ENCODE measurements around the gene ANGPTL2.

Gene ANGPTL2

DNA sequence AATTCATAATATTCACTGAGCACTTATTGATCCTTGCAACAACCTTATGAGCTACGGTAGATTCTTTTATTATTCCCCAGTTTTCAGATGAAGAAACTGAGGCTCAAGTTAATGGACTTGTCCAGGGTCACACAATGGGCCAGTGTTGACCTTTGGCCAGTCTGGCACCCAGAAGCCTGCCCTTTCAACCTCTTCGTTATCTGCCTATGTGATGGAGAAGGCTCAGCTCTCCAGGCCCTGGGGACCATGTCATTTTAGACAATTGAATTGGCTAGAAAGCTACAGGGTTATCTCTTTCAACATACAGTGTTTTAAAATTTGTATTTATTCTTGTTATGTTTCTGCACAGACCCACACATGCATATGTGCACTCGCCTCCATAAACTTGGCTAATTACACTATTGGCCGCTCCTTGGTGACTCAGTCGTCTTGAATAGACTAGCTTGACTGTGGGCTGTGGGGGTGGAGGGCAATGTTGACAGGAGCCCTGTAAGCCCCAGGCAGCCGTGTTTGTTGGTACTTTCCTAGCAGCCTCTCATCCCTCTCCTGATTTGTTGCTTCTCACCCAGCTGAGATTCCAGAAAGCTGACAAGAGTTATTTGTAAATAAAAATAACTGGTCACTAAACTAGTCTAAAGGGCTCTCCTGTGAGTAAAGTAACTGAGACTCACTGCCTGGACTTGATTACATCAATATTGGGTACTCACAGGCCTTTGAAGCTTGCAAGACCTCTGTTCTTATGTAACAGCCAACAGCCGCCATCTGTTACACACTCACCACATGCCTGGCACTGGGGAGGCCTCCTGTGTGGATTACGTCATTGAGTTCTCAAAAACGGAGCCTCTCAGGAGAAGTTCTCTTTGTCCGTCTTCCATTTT, 8.5 kb upstream of the ANGPTL2 start:
- H3K27ac ChIP-seq (ENCODE audit: insufficient read depth, low read length, poor library complexity, severe bottlenecking) = no peak overlapping the region

DNA sequence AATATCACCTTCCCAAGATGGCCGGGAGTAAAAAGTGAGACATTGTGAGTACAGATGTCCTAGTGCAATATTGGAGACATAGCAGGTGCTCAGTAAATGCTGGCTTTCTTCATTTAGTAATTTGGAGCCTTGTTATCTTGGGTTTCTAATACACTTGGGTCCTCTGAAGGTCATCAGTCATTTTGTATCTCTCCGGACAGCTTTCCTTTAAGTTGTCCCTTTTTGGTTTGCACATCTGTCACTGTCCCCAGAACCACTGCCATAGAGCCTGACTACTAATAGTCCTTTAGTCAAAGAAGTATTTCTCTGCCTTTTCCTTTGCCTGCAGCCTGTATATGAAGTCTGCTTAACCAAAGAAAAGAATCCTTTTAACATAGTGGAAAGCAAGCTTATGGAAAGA, 7.8 kb upstream of the ANGPTL2 start:
- no peaks in the 10 kb centered on the region for H3K27me3 ChIP-seq (replicated peaks; ENCODE audit: control insufficient read depth, insufficient read depth, low read length, poor library complexity, severe bottlenecking)
- no peaks in the 10 kb centered on the region for H3K4me1 ChIP-seq (ENCODE audit: control insufficient read depth, insufficient read depth, low read length, poor library complexity, severe bottlenecking)
- no peak overlapping the region for H3K27ac ChIP-seq (ENCODE audit: insufficient read depth, low read length, poor library complexity, severe bottlenecking)
- no peaks in the 10 kb centered on the region for H3K9me3 ChIP-seq (ENCODE audit: control insufficient read depth, low read length)
- H3K36me3 ChIP-seq (ENCODE audit: control insufficient read depth, insufficient read depth, low read length) = no peaks in the 10 kb centered on the region
- no peak overlapping the region for H3K4me3 ChIP-seq (ENCODE audit: insufficient read depth, low read depth, low read length, poor library complexity, severe bottlenecking)
- no peak for DNase-seq

More for the DNA sequence above, 8.5 kb upstream of the ANGPTL2 start:
- no peak for DNase-seq
- no peaks in the 10 kb centered on the region for H3K36me3 ChIP-seq (ENCODE audit: control insufficient read depth, insufficient read depth, low read length)
- no peaks in the 10 kb centered on the region for H3K4me1 ChIP-seq (ENCODE audit: control insufficient read depth, insufficient read depth, low read length, poor library complexity, severe bottlenecking)
- no peaks in the 10 kb centered on the region for H3K27me3 ChIP-seq (replicated peaks; ENCODE audit: control insufficient read depth, insufficient read depth, low read length, poor library complexity, severe bottlenecking)
- H3K4me3 ChIP-seq (ENCODE audit: insufficient read depth, low read depth, low read length, poor library complexity, severe bottlenecking) = no peak overlapping the region
- no peaks in the 10 kb centered on the region for H3K9me3 ChIP-seq (ENCODE audit: control insufficient read depth, low read length)

DNA sequence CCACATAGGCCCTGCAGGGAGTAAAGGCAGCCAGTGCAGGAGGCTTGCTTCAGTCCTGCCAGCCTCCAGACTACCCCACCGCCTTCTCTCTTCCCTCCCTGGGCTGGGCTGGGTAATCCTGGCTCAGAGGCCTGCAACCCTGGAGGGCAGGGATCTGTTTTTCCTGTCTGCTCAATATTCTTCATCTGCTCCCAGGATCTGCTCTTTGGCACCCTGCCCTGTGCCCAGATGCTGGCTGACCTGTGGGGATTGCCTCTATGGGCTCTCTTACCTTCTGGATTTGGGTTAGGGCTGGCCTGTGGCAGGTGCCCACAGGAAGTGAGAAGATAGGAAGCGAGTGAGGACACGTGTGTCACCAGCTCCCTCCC, 7.3 kb upstream of the ANGPTL2 start:
- Histone ChIP-seq H3K4me3 (ENCODE audit: insufficient read depth, low read depth, low read length, poor library complexity, severe bottlenecking) (no peak overlapping the region), H3K36me3 (ENCODE audit: control insufficient read depth, insufficient read depth, low read length) (no peaks in the 10 kb centered on the region), H3K4me1 (ENCODE audit: control insufficient read depth, insufficient read depth, low read length, poor library complexity, severe bottlenecking) (no peaks in the 10 kb centered on the region), H3K9me3 (ENCODE audit: control insufficient read depth, low read length) (no peaks in the 10 kb centered on the region), H3K27ac (ENCODE audit: insufficient read depth, low read length, poor library complexity, severe bottlenecking) (no peak overlapping the region), H3K27me3 (replicated peaks; ENCODE audit: control insufficient read depth, insufficient read depth, low read length, poor library complexity, severe bottlenecking) (no peaks in the 10 kb centered on the region)
- DNase-seq = no peak

DNA sequence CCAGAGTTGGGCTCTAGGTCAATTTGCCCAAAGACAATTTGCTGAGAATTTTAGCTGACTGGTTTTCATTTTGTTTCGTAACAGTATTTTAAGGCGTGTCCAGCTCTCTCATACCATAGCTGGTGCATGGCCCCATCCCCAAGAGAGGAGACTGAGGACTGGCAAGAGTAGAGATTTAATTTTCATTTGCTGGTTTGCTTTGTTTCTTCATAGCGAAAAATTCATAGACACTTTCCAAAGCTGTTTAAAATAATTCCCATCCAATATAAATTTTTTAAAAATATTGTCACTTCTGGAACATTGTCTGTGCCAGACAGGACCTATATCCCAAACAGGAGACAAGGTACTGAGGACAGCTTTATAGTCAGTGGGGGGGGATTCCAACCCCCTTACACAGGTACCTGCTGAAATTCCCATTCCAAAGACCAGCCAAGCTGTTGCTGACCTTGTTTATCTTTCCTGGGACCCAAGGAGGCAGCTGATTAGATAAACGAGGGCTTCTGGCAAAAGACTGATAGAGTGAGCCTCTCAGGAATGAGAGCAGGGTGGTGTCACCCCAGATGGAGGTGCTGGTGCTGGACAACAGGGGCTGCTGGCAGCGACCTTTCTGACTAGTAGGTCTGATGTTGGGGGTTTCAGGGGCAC, 6.8 kb upstream of the ANGPTL2 start:
- Histone ChIP-seq H3K4me1 (ENCODE audit: control insufficient read depth, insufficient read depth, low read length, poor library complexity, severe bottlenecking) (no peaks in the 10 kb centered on the region), H3K27ac (ENCODE audit: insufficient read depth, low read length, poor library complexity, severe bottlenecking) (no peak overlapping the region), H3K4me3 (ENCODE audit: insufficient read depth, low read depth, low read length, poor library complexity, severe bottlenecking) (no peak overlapping the region), H3K27me3 (replicated peaks; ENCODE audit: control insufficient read depth, insufficient read depth, low read length, poor library complexity, severe bottlenecking) (no peaks in the 10 kb centered on the region), H3K36me3 (ENCODE audit: control insufficient read depth, insufficient read depth, low read length) (no peaks in the 10 kb centered on the region), H3K9me3 (ENCODE audit: control insufficient read depth, low read length) (no peaks in the 10 kb centered on the region)
- DNase-seq = no peak

DNA sequence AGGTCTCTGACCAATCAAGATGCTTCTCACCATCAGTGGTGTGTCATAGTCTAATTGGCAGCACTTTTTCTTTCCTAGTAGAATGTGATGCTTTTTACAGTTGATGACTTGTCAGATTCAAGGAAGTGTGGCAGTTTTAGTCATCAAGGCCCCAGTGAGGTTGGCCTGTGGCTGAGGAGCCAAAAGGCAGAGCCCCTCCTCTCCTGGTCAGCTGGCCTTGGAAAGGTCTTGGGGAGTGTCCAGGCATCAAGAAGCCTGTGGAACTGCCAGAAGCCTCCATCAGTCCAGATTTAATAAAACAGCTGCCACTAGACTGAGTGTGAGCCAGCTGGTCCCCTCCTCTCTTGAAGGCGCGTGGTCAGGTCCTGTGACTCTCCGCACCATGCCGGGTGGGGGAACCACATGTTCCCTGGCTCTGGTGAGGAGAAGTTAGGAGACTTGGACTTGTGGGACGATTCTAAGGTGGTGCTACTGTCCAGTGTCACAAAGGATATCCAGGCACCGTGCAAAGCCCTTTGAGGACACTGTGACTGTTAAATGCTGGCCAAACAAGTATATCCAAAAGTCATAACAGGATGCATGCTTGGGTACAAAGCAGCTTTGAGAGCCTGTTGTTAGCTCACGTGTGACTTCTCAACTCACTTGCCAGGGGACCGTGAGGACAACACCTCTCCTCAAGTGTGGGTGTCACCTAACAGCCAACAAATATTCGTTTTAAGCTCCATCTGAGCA, 6.1 kb upstream of the ANGPTL2 start:
- Histone ChIP-seq H3K4me1 (ENCODE audit: control insufficient read depth, insufficient read depth, low read length, poor library complexity, severe bottlenecking) (no peaks in the 10 kb centered on the region), H3K27me3 (replicated peaks; ENCODE audit: control insufficient read depth, insufficient read depth, low read length, poor library complexity, severe bottlenecking) (no peaks in the 10 kb centered on the region), H3K27ac (ENCODE audit: insufficient read depth, low read length, poor library complexity, severe bottlenecking) (no peak overlapping the region), H3K36me3 (ENCODE audit: control insufficient read depth, insufficient read depth, low read length) (no peaks in the 10 kb centered on the region), H3K9me3 (ENCODE audit: control insufficient read depth, low read length) (no peaks in the 10 kb centered on the region), H3K4me3 (ENCODE audit: insufficient read depth, low read depth, low read length, poor library complexity, severe bottlenecking) (no peak overlapping the region)
- DNase-seq = no peak

DNA sequence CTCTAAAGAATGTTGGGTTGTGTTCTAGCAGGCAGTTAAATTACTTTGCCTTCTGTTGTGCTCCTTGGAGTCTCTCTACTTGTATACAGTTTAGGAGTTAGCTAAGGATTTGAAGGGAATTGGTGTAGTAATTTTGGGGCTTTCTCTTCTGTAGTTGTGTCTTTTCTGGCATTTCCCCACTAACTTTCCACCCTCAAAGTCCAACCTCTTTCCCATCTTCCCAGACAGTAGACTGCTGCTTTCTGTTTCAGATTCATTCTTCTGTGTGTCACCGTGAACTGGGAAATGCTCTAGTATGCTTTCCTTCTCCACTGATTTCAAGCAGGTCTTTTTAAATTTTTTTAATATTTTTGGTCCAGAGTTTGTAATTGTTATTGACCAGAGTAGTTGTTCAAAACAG, 4.5 kb upstream of the ANGPTL2 start:
- Histone ChIP-seq H3K4me3 (ENCODE audit: insufficient read depth, low read depth, low read length, poor library complexity, severe bottlenecking) (no peak overlapping the region), H3K27me3 (replicated peaks; ENCODE audit: control insufficient read depth, insufficient read depth, low read length, poor library complexity, severe bottlenecking) (peaks cover 3% of the 10 kb centered on the region), H3K36me3 (ENCODE audit: control insufficient read depth, insufficient read depth, low read length) (no peaks in the 10 kb centered on the region), H3K27ac (ENCODE audit: insufficient read depth, low read length, poor library complexity, severe bottlenecking) (no peak overlapping the region), H3K4me1 (ENCODE audit: control insufficient read depth, insufficient read depth, low read length, poor library complexity, severe bottlenecking) (peaks cover 4% of the 10 kb centered on the region), H3K9me3 (ENCODE audit: control insufficient read depth, low read length) (no peaks in the 10 kb centered on the region)
- no peak for DNase-seq

DNA sequence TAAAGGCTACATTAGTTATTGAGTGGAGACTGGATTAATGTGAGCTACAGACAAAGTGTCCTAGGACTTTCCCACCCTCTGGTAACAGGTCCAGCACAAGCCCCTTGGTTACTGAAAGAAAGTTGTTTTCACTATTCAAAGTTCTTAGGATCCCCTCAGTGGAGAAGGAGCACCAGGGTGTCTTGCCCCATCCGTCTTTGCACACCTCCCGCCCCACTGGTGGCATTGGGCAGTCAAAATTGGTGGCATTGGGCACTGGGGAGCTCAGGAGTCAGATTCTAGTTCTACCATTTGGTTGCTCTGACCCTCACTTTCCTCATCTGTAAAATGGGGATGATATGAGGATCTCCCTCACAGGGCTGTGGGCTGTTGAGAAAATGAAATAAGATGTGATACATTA, 2.4 kb upstream of the ANGPTL2 start:
- Histone ChIP-seq H3K4me3 (ENCODE audit: insufficient read depth, low read depth, low read length, poor library complexity, severe bottlenecking) (no peak overlapping the region), H3K9me3 (ENCODE audit: control insufficient read depth, low read length) (no peaks in the 10 kb centered on the region), H3K27me3 (replicated peaks; ENCODE audit: control insufficient read depth, insufficient read depth, low read length, poor library complexity, severe bottlenecking) (peaks cover 3% of the 10 kb centered on the region), H3K27ac (ENCODE audit: insufficient read depth, low read length, poor library complexity, severe bottlenecking) (no peak overlapping the region), H3K4me1 (ENCODE audit: control insufficient read depth, insufficient read depth, low read length, poor library complexity, severe bottlenecking) (peaks cover 4% of the 10 kb centered on the region), H3K36me3 (ENCODE audit: control insufficient read depth, insufficient read depth, low read length) (no peaks in the 10 kb centered on the region)
- DNase-seq = no peak

DNA sequence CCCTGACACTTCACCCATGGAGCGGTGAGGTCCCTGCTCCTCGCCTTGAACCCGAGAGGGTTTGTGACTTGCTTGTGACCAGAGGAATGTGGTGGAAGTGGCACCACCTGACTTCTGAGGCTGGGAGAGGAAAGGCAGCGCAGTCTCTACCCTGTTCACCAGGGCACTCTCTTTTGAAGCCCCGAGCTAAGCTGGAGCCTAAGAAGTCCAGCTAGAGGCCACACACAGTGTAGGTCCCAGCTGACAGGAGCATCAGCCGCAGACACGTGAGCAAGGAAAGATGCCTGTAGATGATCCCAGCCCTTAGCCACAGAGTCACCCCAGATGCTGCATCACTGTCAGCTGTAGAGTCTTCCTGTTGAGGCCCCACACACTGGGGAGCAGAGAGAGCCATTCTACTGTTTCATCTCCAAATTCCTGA, 1.7 kb upstream of the ANGPTL2 start:
- H3K27me3 ChIP-seq (replicated peaks; ENCODE audit: control insufficient read depth, insufficient read depth, low read length, poor library complexity, severe bottlenecking) = peaks cover 3% of the 10 kb centered on the region
- no peak for DNase-seq
- no peaks in the 10 kb centered on the region for H3K9me3 ChIP-seq (ENCODE audit: control insufficient read depth, low read length)
- H3K4me3 ChIP-seq (ENCODE audit: insufficient read depth, low read depth, low read length, poor library complexity, severe bottlenecking) = no peak overlapping the region
- no peak overlapping the region for H3K27ac ChIP-seq (ENCODE audit: insufficient read depth, low read length, poor library complexity, severe bottlenecking)
- H3K4me1 ChIP-seq (ENCODE audit: control insufficient read depth, insufficient read depth, low read length, poor library complexity, severe bottlenecking) = peaks cover 4% of the 10 kb centered on the region
- no peaks in the 10 kb centered on the region for H3K36me3 ChIP-seq (ENCODE audit: control insufficient read depth, insufficient read depth, low read length)

DNA sequence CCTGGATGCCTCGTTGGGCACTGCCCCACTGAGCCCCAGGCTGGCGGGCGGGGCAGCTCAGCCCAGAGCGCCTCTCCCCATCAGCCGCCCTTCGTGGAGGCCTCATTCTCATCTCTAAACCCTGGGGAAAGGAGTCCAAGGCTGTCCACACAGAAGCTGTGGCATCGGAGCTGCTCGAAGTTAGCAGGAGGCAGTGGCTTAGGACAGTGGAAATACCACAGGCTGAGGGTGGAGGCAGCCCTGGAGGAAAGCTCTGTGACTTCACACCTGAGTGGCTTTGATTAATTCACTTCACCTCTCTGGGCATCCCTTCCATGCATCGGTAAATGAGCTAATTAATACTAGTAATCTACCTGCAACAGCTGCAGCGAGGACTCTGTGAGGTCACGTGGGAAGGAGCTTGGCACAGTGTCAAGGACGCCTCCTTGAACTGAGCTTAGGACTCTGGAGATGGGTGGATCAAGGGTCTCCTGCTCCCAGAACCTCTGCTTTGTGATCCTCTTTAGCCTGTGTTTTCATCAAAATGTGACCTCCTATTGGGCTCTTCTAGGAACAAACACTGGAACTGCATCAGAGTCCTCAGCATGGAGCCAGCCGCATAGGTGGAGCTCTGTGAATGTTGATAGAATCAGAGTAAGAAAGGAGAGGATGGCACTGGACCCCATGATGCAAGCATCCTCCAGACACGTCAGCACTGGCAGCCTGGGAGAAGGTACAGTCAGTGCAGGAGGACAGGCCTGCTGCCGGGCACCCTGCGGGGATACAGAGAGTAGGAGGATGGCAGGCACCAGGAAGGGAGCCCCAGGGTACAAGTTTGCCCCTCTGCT, 842 bp upstream of the ANGPTL2 start:
- no peak overlapping the region for H3K4me3 ChIP-seq (ENCODE audit: insufficient read depth, low read depth, low read length, poor library complexity, severe bottlenecking)
- H3K9me3 ChIP-seq (ENCODE audit: control insufficient read depth, low read length) = no peaks in the 10 kb centered on the region
- no peak overlapping the region for H3K27ac ChIP-seq (ENCODE audit: insufficient read depth, low read length, poor library complexity, severe bottlenecking)
- H3K4me1 ChIP-seq (ENCODE audit: control insufficient read depth, insufficient read depth, low read length, poor library complexity, severe bottlenecking) = peaks cover 4% of the 10 kb centered on the region
- DNase-seq = no peak
- no peaks in the 10 kb centered on the region for H3K36me3 ChIP-seq (ENCODE audit: control insufficient read depth, insufficient read depth, low read length)
- H3K27me3 ChIP-seq (replicated peaks; ENCODE audit: control insufficient read depth, insufficient read depth, low read length, poor library complexity, severe bottlenecking) = peaks cover 3% of the 10 kb centered on the region

All from effector memory CD4-positive, alpha-beta T cell (primary cell).